Measurements from ENCODE around the gene LRRC8C. TPM values are rescaled to one million over a fixed set of nuclear protein-coding genes. Genes with fewer than 3 reads are reported as not detected.

Gene LRRC8C
- polyA plus RNA-seq, 3 donors, result 5.7 to 8.6 (median 6.7) TPM

DNA sequence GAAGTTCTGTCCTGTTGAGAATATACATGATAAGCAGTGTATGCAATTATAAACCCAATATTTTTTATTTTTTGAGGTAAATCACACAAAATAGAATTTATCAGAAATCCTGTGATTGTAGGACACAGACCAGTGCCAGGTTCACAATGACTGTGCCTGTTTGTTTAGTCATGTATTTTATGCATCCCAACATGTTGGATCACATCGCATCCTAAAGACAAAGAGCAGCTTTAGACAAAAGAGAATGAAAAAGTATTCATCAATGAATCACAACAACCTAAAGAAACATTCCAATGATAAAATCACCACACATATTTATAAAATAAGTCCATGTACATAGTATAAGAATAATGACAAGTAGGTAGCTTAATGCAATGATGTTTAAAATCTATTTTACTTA lies 134.7 kb downstream of the LRRC8C start:
- DNase-seq (ENCODE audit: extremely low read depth in 1 of 11, low read depth in 9 of 11, low spot score in 4 of 11), result no peak

Other genes with a start within 250 kb of the LRRC8C start
- gene LRRC8B, start 108.3 kb upstream of the LRRC8C start, polyA plus RNA-seq (ENCODE audit: insufficient read length in 3 of 3), result 1 to 10 TPM; 8.2 to 9.3 (median 8.7) TPM
- 10 to 100 TPM; 34.8 to 40.2 (median 37.2) TPM for gene LRRC8D, start 187.9 kb downstream of the LRRC8C start, polyA plus RNA-seq (ENCODE audit: insufficient read length in 3 of 3)

Data from renal cortex interstitium (tissue), 11 donors.